ENCODE results near the gene CCDC196.

- TF ChIP-seq CTCF (IDR thresholded peaks at IDR 0.05) (no peak), POLR2AphosphoS5 (IDR thresholded peaks at IDR 0.05) (no peak), POLR2A (IDR thresholded peaks at IDR 0.05) (no peak), EP300 (IDR thresholded peaks at IDR 0.05) (no peak)
Measured at GRCh38 chr14:66540038-66540437, 53.9 kb downstream of the CCDC196 start.
